A172 (cell line): ENCODE data around the gene GAPVD1. TPM values are rescaled to one million over a fixed set of nuclear protein-coding genes. Genes with fewer than 3 reads are reported as not detected.

ENCODE experiments used
- DNase-seq: peaks from one replicate; pipeline ENCODE4 v3.0.0-alpha.2; 2015; ENCODE audit warnings: low spot score
- total RNA-seq: library from RNA; depleted of rRNA; stranded (reverse); fragments of >200 nt; shearing (Covaris generic); gene quantifications from 2 replicates; pipeline ENCODE4 v1.2.3, GENCODE V29; 2014; rRNA removed

The GAPVD1 gene
- total RNA-seq, 1 experiment from 2014 or later, result 58.8 TPM

GRCh38 chr9:125405938-125406809, 144.5 kb downstream of the GAPVD1 start:
- DNase-seq, result peak; percentile 95

DNA sequence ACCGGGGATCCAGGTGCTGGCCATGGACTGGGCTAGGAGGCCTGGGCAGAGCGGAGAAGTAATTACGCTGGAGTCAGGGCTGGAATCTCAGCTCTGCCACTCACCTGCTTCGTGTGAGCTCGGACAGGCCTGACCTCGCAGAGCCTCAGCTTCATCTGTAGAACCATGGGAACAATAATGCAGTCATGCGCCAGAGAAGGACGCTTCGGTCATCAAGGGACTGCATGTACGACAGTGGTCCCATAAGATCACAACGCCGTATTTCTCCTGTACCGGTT, 145.1 kb downstream of the GAPVD1 start:
- DNase-seq, result no peak

- DNase-seq, result no peak
These were observed 145.9 kb downstream of the GAPVD1 start for GRCh38 chr9:125407432-125407973.

- DNase-seq, result peak; percentile 69
These were observed 146.6 kb downstream of the GAPVD1 start for GRCh38 chr9:125407974-125408900.

GRCh38 chr9:125409217-125409636, 147.6 kb downstream of the GAPVD1 start:
- DNase-seq, result peak; percentile 40

DNA sequence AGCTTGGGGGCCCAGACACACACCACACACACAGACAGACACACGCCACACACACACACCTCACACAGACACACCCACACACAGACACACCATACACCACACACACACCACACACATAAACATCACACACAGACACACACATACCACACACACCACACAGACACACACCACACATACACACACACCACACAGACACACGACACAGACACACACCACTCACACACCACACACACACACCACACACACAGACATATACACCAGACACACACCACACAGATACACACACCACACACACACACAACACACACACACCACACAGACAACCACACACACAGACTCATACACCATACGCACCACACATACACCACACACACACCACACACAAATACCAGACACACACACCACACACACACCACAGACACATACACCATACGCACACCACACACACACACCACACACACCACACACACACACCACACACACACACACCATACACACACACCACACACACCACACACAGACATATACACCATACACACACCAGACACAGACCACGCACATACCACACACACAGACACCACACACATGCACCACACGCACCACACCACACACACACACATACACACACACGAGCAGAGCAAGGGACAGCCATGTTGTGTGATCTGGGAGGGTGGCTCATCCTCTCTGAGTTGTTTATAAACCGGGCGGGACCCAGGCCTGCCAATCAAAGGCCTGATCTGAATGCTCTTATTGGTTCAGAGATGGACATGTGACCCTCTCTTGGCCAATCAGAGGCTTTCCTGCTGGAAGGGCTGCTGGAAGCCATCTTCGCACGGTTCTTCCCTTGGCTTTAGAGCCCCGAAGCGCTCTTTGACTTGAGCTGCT, 148.3 kb downstream of the GAPVD1 start:
- peak; percentile 73 for DNase-seq

DNA sequence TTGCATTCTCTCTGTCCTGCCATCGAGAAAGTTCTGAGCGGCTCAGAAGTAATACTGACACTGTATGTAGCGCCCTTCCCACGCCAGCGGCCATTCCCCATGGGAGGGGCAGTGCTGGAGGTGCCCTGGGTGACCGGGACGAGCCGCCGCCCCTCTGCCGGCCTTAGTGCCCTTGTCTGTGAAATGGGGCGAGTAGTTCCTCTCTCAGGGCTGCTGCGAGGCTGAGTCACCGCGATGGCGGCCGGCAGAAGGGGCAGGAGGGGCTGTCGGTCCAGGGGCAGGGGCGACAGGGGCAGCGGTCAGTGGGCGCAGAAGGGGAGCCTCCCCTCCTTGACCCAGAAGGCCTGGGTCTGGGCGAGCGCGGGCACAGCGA, 148.9 kb downstream of the GAPVD1 start:
- DNase-seq, result no peak

DNA sequence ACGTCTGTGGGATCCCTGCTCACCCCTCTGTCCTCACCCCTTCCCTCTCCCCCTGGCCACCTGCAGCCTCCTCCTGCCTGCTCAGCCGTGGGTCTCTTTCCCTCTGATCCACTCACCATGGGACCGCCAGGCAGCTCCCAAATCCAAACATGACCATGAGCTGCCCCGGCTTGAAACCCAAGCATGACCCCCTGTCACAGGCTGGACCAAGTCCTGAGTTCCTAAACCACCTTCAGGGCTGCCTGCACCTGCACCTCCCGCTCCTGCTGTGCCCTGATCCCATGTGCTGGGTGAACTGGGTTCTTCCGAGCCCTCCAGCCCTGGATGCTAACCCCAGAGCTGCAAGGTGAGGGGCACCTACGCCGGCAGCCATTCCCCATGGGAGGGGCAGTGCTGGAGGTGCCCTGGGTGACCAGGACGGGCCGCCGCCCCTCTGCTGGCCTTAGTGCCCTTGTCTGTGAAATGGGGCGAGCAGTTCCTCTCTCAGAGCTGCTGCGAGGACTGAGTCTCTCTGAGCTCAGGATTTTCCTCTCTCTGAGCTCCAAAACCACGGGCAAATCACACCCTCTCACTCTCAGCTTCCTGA, 149.6 kb downstream of the GAPVD1 start:
- DNase-seq, result no peak

- DNase-seq, result no peak
These were observed 150.5 kb downstream of the GAPVD1 start for GRCh38 chr9:125412166-125412565.

DNA sequence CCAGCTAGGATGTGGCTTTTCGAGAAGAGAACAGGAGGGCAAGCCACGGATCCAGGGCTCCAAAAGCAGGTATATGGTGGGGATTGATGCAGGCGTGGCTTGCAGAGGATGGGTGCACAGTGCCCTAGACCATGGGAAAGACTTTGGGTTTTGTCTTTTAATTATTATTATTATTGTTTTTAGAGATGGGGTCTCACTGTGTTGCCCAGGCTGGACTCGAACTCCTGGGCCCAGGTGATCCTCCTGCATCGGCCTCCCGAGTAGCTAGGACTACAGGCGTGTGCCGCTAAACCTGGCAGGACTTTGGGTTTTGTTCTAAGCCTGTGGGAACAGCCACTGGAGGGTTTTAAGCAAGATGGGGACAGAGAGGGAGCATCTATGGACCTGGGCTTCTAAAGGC, 152.0 kb downstream of the GAPVD1 start:
- no peak for DNase-seq

DNA sequence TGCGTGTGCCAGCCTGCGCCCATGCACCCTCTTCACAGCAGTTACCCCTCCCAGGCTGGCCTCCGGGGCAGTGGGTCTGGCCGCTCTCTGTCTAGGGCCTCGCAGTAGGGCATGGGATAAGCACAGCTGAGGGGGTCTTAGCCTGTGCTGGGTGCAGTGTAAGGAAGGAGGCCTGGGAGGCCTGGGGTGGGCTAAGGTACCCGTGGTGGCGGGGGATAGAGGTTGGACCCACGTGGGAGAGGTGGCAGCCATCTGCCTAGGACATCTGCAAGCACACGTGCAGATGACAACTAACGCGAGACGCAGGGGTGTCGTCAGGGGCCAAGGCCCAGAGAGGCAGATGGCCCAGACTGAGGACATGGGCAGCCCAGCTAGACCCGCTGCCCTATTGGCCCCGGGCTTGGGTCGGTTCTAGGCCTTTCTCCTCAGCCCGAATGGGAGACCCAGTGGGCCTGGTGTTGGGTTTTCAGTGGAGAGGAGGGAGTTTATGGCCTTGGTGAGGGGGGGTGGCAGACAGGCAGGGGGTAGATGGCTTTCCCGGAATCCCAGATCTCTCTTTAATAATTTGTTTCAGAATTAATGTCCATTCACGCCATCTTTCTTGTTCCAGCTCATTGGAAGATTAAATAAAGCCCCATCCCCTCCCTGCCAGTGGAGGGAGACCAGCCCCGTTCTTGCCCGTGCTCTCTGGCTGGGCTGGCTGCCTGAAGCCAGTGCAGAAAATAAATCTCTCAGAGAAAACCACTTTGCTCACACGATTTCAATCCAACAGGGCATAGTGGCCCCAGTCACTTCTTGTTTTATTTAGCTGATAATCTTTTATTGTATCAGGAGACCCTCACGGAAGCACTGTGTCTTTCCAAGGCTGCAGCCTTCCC, 154.2 kb downstream of the GAPVD1 start:
- no peak for DNase-seq

DNA sequence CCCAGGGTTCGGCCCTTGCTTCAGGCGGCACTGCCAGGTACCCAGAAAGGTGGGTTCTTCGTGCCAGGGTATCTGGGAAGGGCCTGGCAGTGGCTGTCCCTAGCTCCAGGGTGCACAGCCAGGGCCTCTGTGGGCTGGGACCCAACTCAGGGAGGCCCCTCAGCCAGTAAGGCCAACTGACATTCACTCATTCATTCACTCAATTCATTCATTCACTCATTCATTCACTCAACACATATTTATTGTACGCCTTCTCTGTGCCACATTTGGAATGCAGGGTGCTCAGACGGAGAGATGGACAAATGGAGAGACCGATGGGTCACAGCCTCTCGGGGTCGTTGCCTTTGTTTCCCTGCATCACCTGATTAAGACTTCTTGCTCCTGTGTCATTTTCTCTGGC, 154.9 kb downstream of the GAPVD1 start:
- no peak for DNase-seq

Other genes starting within 250 kb of the GAPVD1 start
- gene SCAI, start 118.3 kb upstream of the GAPVD1 start, total RNA-seq, result 6.4 and 10.1 TPM in 2 replicates
- 86.9 and 92.2 TPM in 2 replicates for gene PPP6C, start 72.0 kb upstream of the GAPVD1 start, total RNA-seq
- 32.2 and 41.7 TPM in 2 replicates for gene RABEPK, start 61.3 kb upstream of the GAPVD1 start, total RNA-seq
- 77.5 and 93.5 TPM in 2 replicates for gene HSPA5, start 20.5 kb upstream of the GAPVD1 start, total RNA-seq